NCI-H146 (cell line): ENCODE measurements around the gene SPO11.

Experiments
- DNase-seq: peaks from one replicate; lab custom pipeline; 2025; lab: John Stamatoyannopoulos, UW

SPO11 gene

GRCh38 chr20:57310821-57311514, 18.6 kb upstream of the SPO11 start:
- DNase-seq, result no peak

- no peak for DNase-seq
Observed at GRCh38 chr20:57312138-57312537, 17.5 kb upstream of the SPO11 start.

GRCh38 chr20:57313230-57313629, 16.4 kb upstream of the SPO11 start:
- DNase-seq, result no peak

GRCh38 chr20:57313951-57314350, 15.7 kb upstream of the SPO11 start:
- DNase-seq, result no peak

- no peak for DNase-seq
Observed at GRCh38 chr20:57315083-57315975, 14.3 kb upstream of the SPO11 start.

GRCh38 chr20:57315976-57316480, 13.6 kb upstream of the SPO11 start:
- DNase-seq, result no peak

GRCh38 chr20:57316795-57317201, 12.8 kb upstream of the SPO11 start:
- no peak for DNase-seq

- no peak for DNase-seq
Observed at GRCh38 chr20:57317316-57317788, 12.3 kb upstream of the SPO11 start.

GRCh38 chr20:57317789-57318371, 11.7 kb upstream of the SPO11 start:
- DNase-seq, result no peak

- no peak for DNase-seq
Observed at GRCh38 chr20:57319584-57319983, 10.0 kb upstream of the SPO11 start.

GRCh38 chr20:57320358-57320757, 9.2 kb upstream of the SPO11 start:
- no peak for DNase-seq

- DNase-seq, result no peak
Observed at GRCh38 chr20:57321142-57321541, 8.5 kb upstream of the SPO11 start.

- DNase-seq, result no peak
Observed at GRCh38 chr20:57322476-57322875, 7.1 kb upstream of the SPO11 start.

GRCh38 chr20:57323034-57323433, 6.6 kb upstream of the SPO11 start:
- no peak for DNase-seq

- DNase-seq, result no peak
Observed at GRCh38 chr20:57325632-57326356, 3.8 kb upstream of the SPO11 start.

GRCh38 chr20:57326667-57327455, 2.7 kb upstream of the SPO11 start:
- DNase-seq, result peak; percentile 21

GRCh38 chr20:57327820-57328219, 1.8 kb upstream of the SPO11 start:
- no peak for DNase-seq

GRCh38 chr20:57330998-57331397, 1.4 kb downstream of the SPO11 start:
- no peak for DNase-seq

- DNase-seq, result peak; percentile 9
Observed at GRCh38 chr20:57332105-57333089, 2.8 kb downstream of the SPO11 start.

GRCh38 chr20:57335392-57335791, 5.8 kb downstream of the SPO11 start:
- DNase-seq, result no peak
